ENCODE data around the gene EBP.

- TF ChIP-seq BRD9 (IDR thresholded peaks at IDR 0.05; ENCODE audit: low read depth, partially characterized antibody), result no peak
- no peak for TF ChIP-seq IRF2 (CRISPR knock-in tag; IDR thresholded peaks at IDR 0.05)
- TF ChIP-seq NBN (IDR thresholded peaks at IDR 0.05; ENCODE audit: low read depth), result no peak
- no peak for TF ChIP-seq SUPT5H (IDR thresholded peaks at IDR 0.05)
- no peak for TF ChIP-seq CHD2 (IDR thresholded peaks at IDR 0.05; ENCODE audit: low read depth, low read length)
- no peak for TF ChIP-seq SMARCE1 (IDR thresholded peaks at IDR 0.05)
- TF ChIP-seq IFI16 (CRISPR knock-in tag; IDR thresholded peaks at IDR 0.05), result no peak
Measured at GRCh38 chrX:48489892-48490291, 31.7 kb upstream of the EBP start.
